Muscle layer of duodenum (tissue), 2 donors: ENCODE results near the gene THAP4.

Experiments used
- H3K27ac ChIP-seq: one replicate; pipeline ENCODE4 v1.7.0; 2013; ENCODE audit warnings: mild to moderate bottlenecking, low read length
- H3K27me3 ChIP-seq: one replicate; pipeline ENCODE4 v1.7.0; 2013; ENCODE audit warnings: low read depth, mild to moderate bottlenecking, control low read depth, low read length
- H3K36me3 ChIP-seq, 2 donors: one replicate each; pipeline ENCODE4 v1.7.0; 2013; ENCODE audit warnings: low read length in 2 of 2, control low read depth in 1 of 2, mild to moderate bottlenecking in 1 of 2; ENCODE audit not compliant: insufficient read depth in 2 of 2, control insufficient read depth in 1 of 2
- H3K4me1 ChIP-seq, 2 donors: one replicate each; pipeline ENCODE4 v1.7.0; 2013; ENCODE audit warnings: low read length in 2 of 2, mild to moderate bottlenecking in 2 of 2, control low read depth in 1 of 2, moderate library complexity in 1 of 2; ENCODE audit not compliant: insufficient read depth in 2 of 2, control insufficient read depth in 1 of 2
- H3K4me3 ChIP-seq, 2 donors: one replicate each; pipeline ENCODE4 v1.7.0; 2013; ENCODE audit warnings: low read length in 2 of 2, low read depth in 1 of 2, mild to moderate bottlenecking in 1 of 2
- H3K9me3 ChIP-seq, 2 donors: one replicate each; pipeline ENCODE4 v1.7.0; 2013; ENCODE audit warnings: low read length in 2 of 2, control low read depth in 1 of 2, mild to moderate bottlenecking in 1 of 2; ENCODE audit not compliant: control insufficient read depth in 1 of 2
- donor health status: healthy.

Gene THAP4

DNA sequence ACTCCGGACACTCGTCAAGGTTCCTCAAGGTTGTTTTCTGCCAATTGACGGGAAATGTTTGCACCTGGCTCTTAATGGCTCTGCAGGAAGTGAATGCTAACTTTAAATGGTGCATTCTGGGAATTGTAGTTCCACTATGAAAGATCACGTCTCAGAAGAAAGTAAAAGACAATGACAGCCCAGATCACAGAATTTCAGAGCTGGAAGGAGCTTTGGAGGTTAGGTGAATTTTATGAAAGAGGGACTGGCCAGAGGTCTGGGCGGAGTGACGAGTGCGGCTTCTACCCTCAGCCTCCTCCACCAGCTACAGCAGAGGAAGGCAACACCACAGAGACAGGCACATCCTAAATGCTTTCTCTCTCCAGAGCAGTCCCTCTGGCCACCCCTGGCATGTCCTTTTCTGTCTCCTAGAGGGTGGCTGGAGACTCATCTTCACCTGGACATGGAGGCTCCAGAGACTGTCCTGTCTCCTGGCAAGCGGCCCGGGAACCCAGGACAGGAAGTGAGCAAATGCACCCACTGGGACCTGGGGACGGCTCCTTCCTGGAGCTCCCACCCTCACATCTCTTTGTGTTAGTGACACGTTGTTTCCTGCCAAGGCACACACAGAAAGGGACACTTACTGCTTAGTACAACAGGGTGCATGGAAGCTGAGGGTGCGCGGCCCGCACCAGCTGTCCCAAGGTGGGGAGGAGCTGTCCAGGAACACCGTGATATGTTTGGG is 19.4 kb downstream of the THAP4 start:
- Histone ChIP-seq H3K36me3 (no peaks in the 10 kb centered on the region), H3K4me1 (peaks cover 3% of the 10 kb centered on the region in 2 donors), H3K4me3 (peak overlapping the region in 1 of 2 donors; percentile 67), H3K27ac (peak overlapping the region; percentile 65), H3K27me3 (no peaks in the 10 kb centered on the region), H3K9me3 (no peaks in the 10 kb centered on the region)

DNA sequence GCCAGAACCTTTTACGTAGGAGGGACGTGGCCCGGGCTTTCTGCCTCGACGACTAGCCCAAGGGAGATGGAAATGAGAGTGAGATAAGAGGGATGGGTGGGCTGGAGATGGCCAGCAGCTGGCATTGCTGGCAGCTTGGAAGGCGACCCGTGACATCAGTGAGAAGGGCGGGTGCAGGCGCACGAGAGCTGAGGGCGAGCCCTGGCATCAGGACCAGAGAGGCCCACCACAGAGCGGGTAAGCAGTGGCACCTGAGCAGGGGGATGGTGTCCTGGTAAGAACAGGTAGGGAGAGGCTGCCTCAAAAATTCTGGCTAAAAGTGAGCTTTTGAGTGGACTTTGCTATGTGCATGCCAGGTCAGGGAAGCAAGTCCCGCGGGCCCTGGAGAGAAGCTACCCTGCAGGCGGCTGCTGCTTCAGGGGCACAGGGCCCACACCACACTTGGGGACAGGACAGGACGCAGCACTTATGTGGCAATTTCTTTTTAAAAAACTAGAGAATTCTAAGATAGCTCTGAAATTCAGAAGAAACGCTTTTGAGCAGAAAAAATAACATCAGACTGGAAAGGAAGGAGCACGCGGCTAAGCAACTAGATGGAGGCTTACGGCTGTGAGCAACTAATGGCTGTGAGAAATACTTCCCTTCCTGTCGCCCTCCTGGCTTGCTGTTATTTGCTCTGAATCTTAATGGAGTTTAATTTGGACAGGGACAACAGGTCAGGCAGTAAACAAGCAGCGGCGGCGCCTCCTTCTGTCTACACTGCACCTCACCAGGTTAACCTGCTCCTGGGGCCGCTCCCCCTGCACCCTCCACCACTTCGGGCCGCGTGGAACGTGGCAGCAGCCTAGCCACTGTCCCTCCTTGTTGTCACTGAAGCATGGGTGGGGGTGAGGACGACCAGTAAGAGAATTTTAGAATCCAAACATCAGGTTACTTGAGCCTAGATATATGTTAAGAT is 20.5 kb downstream of the THAP4 start:
- Histone ChIP-seq H3K27me3 (no peaks in the 10 kb centered on the region), H3K9me3 (no peaks in the 10 kb centered on the region), H3K4me3 (no peak overlapping the region), H3K27ac (no peak overlapping the region), H3K36me3 (no peaks in the 10 kb centered on the region), H3K4me1 (peaks cover 7% of the 10 kb centered on the region in 2 donors)

DNA sequence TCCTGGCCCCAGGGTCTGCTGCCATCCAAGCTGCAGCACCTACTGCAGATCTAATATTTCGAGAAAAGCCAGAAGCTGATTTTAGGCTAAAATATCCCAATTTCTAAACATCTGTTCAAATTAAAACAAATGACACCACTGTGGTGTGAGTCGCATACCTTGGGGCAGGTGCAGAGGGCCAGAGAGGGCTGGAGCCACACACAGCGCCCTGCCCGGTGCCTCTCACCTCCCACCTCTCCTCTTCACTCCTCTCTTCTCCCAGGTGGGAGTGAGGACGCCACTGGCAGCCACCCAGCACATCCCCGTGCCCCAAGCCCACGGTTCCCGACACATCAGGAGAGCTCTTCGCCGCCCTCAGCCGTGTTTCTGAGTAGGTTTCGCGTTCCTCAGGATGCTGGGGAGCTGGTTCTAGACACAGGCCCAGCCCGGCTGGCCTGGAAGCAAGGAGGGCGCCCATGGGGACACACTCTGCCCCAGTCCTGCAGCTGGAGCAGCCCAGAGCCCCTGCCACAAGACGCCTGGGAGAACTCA is 21.4 kb downstream of the THAP4 start:
- Histone ChIP-seq H3K36me3 (no peaks in the 10 kb centered on the region), H3K9me3 (no peaks in the 10 kb centered on the region), H3K4me1 (peaks cover 7 to 11% of the 10 kb centered on the region in 2 donors), H3K27me3 (no peaks in the 10 kb centered on the region), H3K27ac (no peak overlapping the region), H3K4me3 (no peak overlapping the region)

- H3K4me1 ChIP-seq: peaks cover 7 to 13% of the 10 kb centered on the region in 2 donors
- no peaks in the 10 kb centered on the region for H3K9me3 ChIP-seq
- no peak overlapping the region for H3K27ac ChIP-seq
- H3K4me3 ChIP-seq: no peak overlapping the region
- no peaks in the 10 kb centered on the region for H3K27me3 ChIP-seq
- no peaks in the 10 kb centered on the region for H3K36me3 ChIP-seq
Observed at GRCh38 chr2:241615041-241615440, 21.9 kb downstream of the THAP4 start.

GRCh38 chr2:241613017-241613780 is 23.8 kb downstream of the THAP4 start:
- Histone ChIP-seq H3K4me1 (peaks cover 7 to 21% of the 10 kb centered on the region in 2 donors), H3K27ac (no peak overlapping the region), H3K36me3 (no peaks in the 10 kb centered on the region), H3K27me3 (no peaks in the 10 kb centered on the region), H3K4me3 (no peak overlapping the region), H3K9me3 (no peaks in the 10 kb centered on the region)

GRCh38 chr2:241612156-241613016 is 24.6 kb downstream of the THAP4 start:
- H3K9me3 ChIP-seq: no peaks in the 10 kb centered on the region
- H3K27ac ChIP-seq: no peak overlapping the region
- H3K4me1 ChIP-seq: peaks cover 6 to 21% of the 10 kb centered on the region in 2 donors
- H3K4me3 ChIP-seq: no peak overlapping the region
- H3K27me3 ChIP-seq: no peaks in the 10 kb centered on the region
- no peaks in the 10 kb centered on the region for H3K36me3 ChIP-seq

GRCh38 chr2:241611062-241611461 is 25.9 kb downstream of the THAP4 start:
- no peaks in the 10 kb centered on the region for H3K9me3 ChIP-seq
- H3K27ac ChIP-seq: peak overlapping the region; percentile 67
- H3K36me3 ChIP-seq: peaks cover 2% of the 10 kb centered on the region in 2 donors
- H3K4me3 ChIP-seq: peak overlapping the region in 1 of 2 donors; percentile 70
- H3K27me3 ChIP-seq: no peaks in the 10 kb centered on the region
- H3K4me1 ChIP-seq: peaks cover 4 to 21% of the 10 kb centered on the region in 2 donors

- H3K4me3 ChIP-seq: peak overlapping the region; percentile 48 to 70
- H3K4me1 ChIP-seq: peaks cover 4 to 21% of the 10 kb centered on the region in 2 donors
Observed at GRCh38 chr2:241609859-241610793, 26.8 kb downstream of the THAP4 start.

GRCh38 chr2:241608881-241609280 is 28.1 kb downstream of the THAP4 start:
- peaks cover 4 to 18% of the 10 kb centered on the region in 2 donors for H3K4me1 ChIP-seq
- no peak overlapping the region for H3K27ac ChIP-seq
- no peaks in the 10 kb centered on the region for H3K9me3 ChIP-seq
- no peak overlapping the region for H3K4me3 ChIP-seq
- H3K27me3 ChIP-seq: no peaks in the 10 kb centered on the region
- peaks cover 7 to 10% of the 10 kb centered on the region in 2 donors for H3K36me3 ChIP-seq

More at GRCh38 chr2:241609859-241610793, 26.8 kb downstream of the THAP4 start:
- peaks cover 7 to 10% of the 10 kb centered on the region in 2 donors for H3K36me3 ChIP-seq
- no peaks in the 10 kb centered on the region for H3K27me3 ChIP-seq
- H3K27ac ChIP-seq: peak overlapping the region; percentile 67
- H3K9me3 ChIP-seq: no peaks in the 10 kb centered on the region
